B cell (primary cell): ENCODE data around the gene FCRL5. TPM values are rescaled to one million over a fixed set of nuclear protein-coding genes. Genes with fewer than 3 reads are reported as not detected.
A peak's percentile ranks its signal among the peaks of the same experiment; 100 is the strongest.

Experiments used
- ATAC-seq: fragments of 200-7000 bp; cut with Tn5 transposase; one replicate; pipeline ENCODE4 v1.10.0; 2021; ENCODE audit warnings: low read depth, mild to moderate bottlenecking, moderate number of reproducible peaks, moderate library complexity
- CTCF ChIA-PET: fragments of 350-600 bp; sonication (Branson Sonifier 250); formaldehyde crosslinking; loops from one replicate; lab custom pipeline; 2021; ENCODE audit warnings: antibody characterized with exemption, inconsistent platforms; lab: Charles Lee
- POLR2A ChIA-PET: fragments of 350-600 bp; sonication (Branson Sonifier 250); formaldehyde crosslinking; loops from one replicate; lab custom pipeline; 2021; ENCODE audit warnings: antibody characterized with exemption; lab: Charles Lee
- DNase-seq: peaks from one replicate; pipeline ENCODE4 v3.0.0; 2013
- H2AFZ ChIP-seq: 2 replicates; pipeline ENCODE4 v1.6.1; 2012; ENCODE audit warnings: mild to moderate bottlenecking, low read depth, low read length; ENCODE audit not compliant: insufficient read depth, poor library complexity, severe bottlenecking
- H3K27ac ChIP-seq, 2 donors: 1 replicate in 1 of 2; 2 replicates in 1 of 2; pipeline ENCODE4 v1.5.1; 2012 to 2013; ENCODE audit warnings: low read length in 2 of 2, mild to moderate bottlenecking in 2 of 2, moderate library complexity in 1 of 2
- H3K27me3 ChIP-seq, 4 experiments: fragments of 200-600 bp in 1 of 4; sonication (generic) in 1 of 4; replicated peaks in 1 of 4; 1 replicate in 2 of 4; 2 replicates in 2 of 4; pipeline versions ENCODE4 v1.6.1 to v1.7.0; 2013 to 2016; ENCODE audit warnings: low read length in 3 of 4, mild to moderate bottlenecking in 2 of 4, mixed read lengths in 1 of 4, moderate library complexity in 1 of 4; ENCODE audit not compliant: insufficient read depth in 4 of 4, control insufficient read depth in 3 of 4; ENCODE audit errors: control extremely low read depth in 1 of 4
- H3K36me3 ChIP-seq, 2 experiments: replicated peaks in 1 of 2; 1 replicate in 1 of 2; 2 replicates in 1 of 2; pipeline versions ENCODE4 v1.6.1 to v1.7.1; 2013; ENCODE audit warnings: low read length in 1 of 2; ENCODE audit not compliant: insufficient read depth in 2 of 2, control insufficient read depth in 1 of 2; ENCODE audit errors: control extremely low read depth in 1 of 2, extremely low read depth in 1 of 2
- H3K4me1 ChIP-seq, 2 donors: fragments of 200-600 bp in 1 of 2; sonication (generic) in 1 of 2; 1 replicate in 1 of 2; 2 replicates in 1 of 2; pipeline versions ENCODE4 v1.5.1 to v1.6.1; 2013 to 2017; ENCODE audit warnings: low read length in 2 of 2; ENCODE audit not compliant: control insufficient read depth in 2 of 2, insufficient read depth in 2 of 2
- H3K4me2 ChIP-seq: replicated peaks from 2 replicates; pipeline ENCODE3; 2012; ENCODE audit warnings: mild to moderate bottlenecking, low read depth, low read length; ENCODE audit not compliant: poor library complexity, severe bottlenecking
- H3K4me3 ChIP-seq, 5 experiments: fragments of 200-600 bp in 1 of 5; sonication (generic) in 1 of 5; 1 replicate in 3 of 5; 2 replicates in 2 of 5; pipeline versions ENCODE4 v1.5.1 to v1.7.0; 2011 to 2016; ENCODE audit warnings: low read length in 4 of 5, mild to moderate bottlenecking in 4 of 5, low read depth in 2 of 5, control low read depth in 1 of 5, moderate library complexity in 1 of 5; ENCODE audit not compliant: insufficient read depth in 1 of 5; ENCODE audit errors: control extremely low read depth in 1 of 5, extremely low read depth in 1 of 5
- H3K79me2 ChIP-seq: fragments of 200-600 bp; sonication (generic); one replicate; pipeline ENCODE4 v1.6.0; 2016; ENCODE audit warnings: low read length; ENCODE audit not compliant: control insufficient read depth, insufficient read depth
- H3K9ac ChIP-seq: fragments of 200-600 bp; sonication (generic); 2 replicates; pipeline ENCODE4 v1.6.1; 2017; ENCODE audit warnings: mild to moderate bottlenecking, low read length, moderate library complexity
- H3K9me3 ChIP-seq, 3 donors: one replicate each; pipeline versions ENCODE4 v1.6.1 to v1.7.1; 2013; ENCODE audit warnings: low read length in 2 of 3; ENCODE audit not compliant: control insufficient read depth in 2 of 3, insufficient read depth in 1 of 3; ENCODE audit errors: control extremely low read depth in 1 of 3
- H4K20me1 ChIP-seq: 2 replicates; pipeline ENCODE4 v1.6.0; 2012; ENCODE audit warnings: mild to moderate bottlenecking, low read length; ENCODE audit not compliant: insufficient read depth, control insufficient read depth, poor library complexity, severe bottlenecking
- H3K27ac Mint-ChIP-seq: one replicate; pipeline ENCODE4 v1.8.0; 2021; ENCODE audit warnings: mixed read lengths
- H3K27me3 Mint-ChIP-seq: one replicate; pipeline ENCODE4 v1.8.0; 2021; ENCODE audit warnings: mixed read lengths
- H3K4me1 Mint-ChIP-seq: one replicate; pipeline ENCODE4 v1.8.0; 2021; ENCODE audit warnings: mixed read lengths
- H3K4me3 Mint-ChIP-seq: one replicate; pipeline ENCODE4 v1.8.0; 2021; ENCODE audit warnings: mixed read lengths
- H3K9me3 Mint-ChIP-seq: one replicate; pipeline ENCODE4 v1.8.0; 2022; ENCODE audit warnings: mixed read lengths; ENCODE audit not compliant: insufficient read depth
- EZH2 ChIP-seq: IDR thresholded peaks from 2 replicates; pipeline ENCODE4 v1.6.1; 2012; ENCODE audit warnings: borderline replicate concordance, low read depth, mild to moderate bottlenecking, moderate library complexity, low read length; ENCODE audit not compliant: insufficient read depth, poor library complexity, severe bottlenecking
- WGBS: methylation state at CpG from one replicate; pipeline ENCODE4 v1.1.5; 2013; ENCODE audit warnings: missing lambda C conversion rate; ENCODE audit not compliant: insufficient coverage; 5-methylcytosine and 5-hydroxymethylcytosine counted together
- intact Hi-C: fragments of 100-400 bp; cut with micrococcal nuclease; formaldehyde crosslinking; loops from one replicate; pipeline ENCODE4 v1.10.0; 2022
- polyA plus RNA-seq: library from polyadenylated mRNA; depleted of rRNA; stranded (reverse); fragments of >200 nt; gene quantifications from 2 replicates; pipeline ENCODE4 v1.2.3, GENCODE V29; 2012
- total RNA-seq, 2 donors: library from RNA; stranded (reverse); fragments of 120-200 nt in 1 of 2; gene quantifications; 1 replicate in 1 of 2; 2 replicates in 1 of 2; pipeline versions ENCODE4 v1.2.3 to v1.2.4, GENCODE V29; 2013 to 2022
- TF ChIP-seq, protein P1 (sequence below): fragments of 200-600 bp; IDR thresholded peaks from one replicate; pipeline ENCODE4 v1.8.0; 2022; ENCODE audit warnings: antibody characterized with exemption, mild to moderate bottlenecking

The FCRL5 gene
- total and polyA plus RNA-seq, 2 donors (not counting 1 experiment from before 2014, with no cell fraction given): 34.0 to 108 TPM

DNA sequence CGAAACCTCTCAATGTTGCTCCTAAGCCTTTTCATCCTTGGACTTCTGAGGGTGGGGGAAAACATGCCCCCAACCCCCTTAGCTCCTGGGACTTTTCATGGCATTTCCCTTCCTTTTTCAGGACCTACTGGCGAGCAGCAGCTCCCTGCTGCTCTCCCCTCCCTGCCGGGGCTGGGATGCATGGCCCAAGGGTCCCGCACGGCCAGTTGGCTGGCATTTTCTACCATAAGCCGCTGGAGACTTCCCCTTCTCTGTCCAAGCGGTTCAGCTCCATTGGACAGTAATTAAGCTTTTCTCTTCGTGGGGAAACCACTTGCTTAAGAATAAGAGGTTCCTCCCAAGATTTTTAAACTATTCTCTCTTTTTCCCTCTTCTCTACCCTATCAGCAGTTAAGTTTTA lies 52.8 kb downstream of the FCRL5 start:
- Histone ChIP-seq H3K4me2 (no peak overlapping the region), H4K20me1 (no peaks in the 10 kb centered on the region), H3K36me3 (no peaks in the 10 kb centered on the region), H3K9me3 (no peaks in the 10 kb centered on the region), H2AFZ (no peak overlapping the region), H3K27ac (no peak overlapping the region), H3K27me3 (peaks cover 0 to 2% (median 0%) of the 10 kb centered on the region in 4 experiments), H3K79me2 (no peaks in the 10 kb centered on the region), H3K9ac (no peak overlapping the region), H3K4me1 (peaks cover 22 to 36% of the 10 kb centered on the region in 2 donors), H3K4me3 (no peak overlapping the region)
- Mint-ChIP-seq H3K9me3 (no peaks in the 10 kb centered on the region), H3K4me1 (peaks cover 31% of the 10 kb centered on the region), H3K4me3 (no peak overlapping the region), H3K27ac (peak overlapping the region; percentile 20), H3K27me3 (no peaks in the 10 kb centered on the region)
- POLR2A ChIA-PET: no interaction called here
- WGBS: 93% methylated on average over 5 of the region's 8 CpGs
- DNase-seq (no peak), ATAC-seq (no peak)
- no peak for TF ChIP-seq EZH2
- intact Hi-C loops: no loop called here
- CTCF ChIA-PET: interaction anchor here (0.9 to 1.3 kb wide), 4 partner anchors 12 to 275 kb away, joined by 3 to 4 read pairs (median 3); no protein-coding TSS in a partner anchor

DNA sequence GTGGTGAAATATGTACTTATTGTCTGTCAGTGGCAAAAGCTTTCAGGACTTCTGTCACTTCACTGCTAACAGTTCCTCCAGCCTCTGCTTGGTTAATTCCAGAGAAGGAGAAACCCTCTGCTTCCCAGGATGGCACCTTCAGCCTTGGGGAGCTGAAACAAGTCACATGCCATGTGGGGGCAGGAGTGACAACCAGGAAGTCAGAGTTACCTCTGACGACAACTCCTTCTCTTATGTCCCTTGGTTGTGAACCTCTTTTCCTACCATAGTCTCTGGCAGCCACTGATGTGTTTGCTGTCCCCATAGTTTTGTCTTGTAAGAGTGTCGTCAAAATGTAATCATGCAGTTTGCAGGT lies 53.6 kb downstream of the FCRL5 start:
- ChIA-PET CTCF (interaction anchor here (0.9 to 1.3 kb wide), 3 partner anchors 12 to 275 kb away, joined by 3 to 4 read pairs (median 3); no protein-coding TSS in a partner anchor), POLR2A (no interaction called here)
- no peaks in the 10 kb centered on the region for H3K27me3 Mint-ChIP-seq
- intact Hi-C loops: no loop called here
- no peak overlapping the region for H2AFZ ChIP-seq
- H3K4me1 Mint-ChIP-seq: peaks cover 31% of the 10 kb centered on the region
- H3K4me2 ChIP-seq: no peak overlapping the region
- H3K27ac Mint-ChIP-seq: peak overlapping the region; percentile 5
- H3K36me3 ChIP-seq: no peaks in the 10 kb centered on the region
- no peaks in the 10 kb centered on the region for H3K9me3 ChIP-seq
- H3K4me3 Mint-ChIP-seq: no peak overlapping the region
- ATAC-seq (no peak), DNase-seq (no peak)
- TF ChIP-seq, protein P1, sequence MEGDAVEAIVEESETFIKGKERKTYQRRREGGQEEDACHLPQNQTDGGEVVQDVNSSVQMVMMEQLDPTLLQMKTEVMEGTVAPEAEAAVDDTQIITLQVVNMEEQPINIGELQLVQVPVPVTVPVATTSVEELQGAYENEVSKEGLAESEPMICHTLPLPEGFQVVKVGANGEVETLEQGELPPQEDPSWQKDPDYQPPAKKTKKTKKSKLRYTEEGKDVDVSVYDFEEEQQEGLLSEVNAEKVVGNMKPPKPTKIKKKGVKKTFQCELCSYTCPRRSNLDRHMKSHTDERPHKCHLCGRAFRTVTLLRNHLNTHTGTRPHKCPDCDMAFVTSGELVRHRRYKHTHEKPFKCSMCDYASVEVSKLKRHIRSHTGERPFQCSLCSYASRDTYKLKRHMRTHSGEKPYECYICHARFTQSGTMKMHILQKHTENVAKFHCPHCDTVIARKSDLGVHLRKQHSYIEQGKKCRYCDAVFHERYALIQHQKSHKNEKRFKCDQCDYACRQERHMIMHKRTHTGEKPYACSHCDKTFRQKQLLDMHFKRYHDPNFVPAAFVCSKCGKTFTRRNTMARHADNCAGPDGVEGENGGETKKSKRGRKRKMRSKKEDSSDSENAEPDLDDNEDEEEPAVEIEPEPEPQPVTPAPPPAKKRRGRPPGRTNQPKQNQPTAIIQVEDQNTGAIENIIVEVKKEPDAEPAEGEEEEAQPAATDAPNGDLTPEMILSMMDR: no peak
- no peak for TF ChIP-seq EZH2
- no peak overlapping the region for H3K4me3 ChIP-seq
- H3K9me3 Mint-ChIP-seq: no peaks in the 10 kb centered on the region
- no peaks in the 10 kb centered on the region for H3K79me2 ChIP-seq
- H3K4me1 ChIP-seq: peaks cover 22 to 36% of the 10 kb centered on the region in 2 donors
- WGBS: 92% methylated on average over 2 of the region's 2 CpGs
- no peak overlapping the region for H3K27ac ChIP-seq
- H3K9ac ChIP-seq: no peak overlapping the region
- no peaks in the 10 kb centered on the region for H4K20me1 ChIP-seq
- H3K27me3 ChIP-seq: peaks cover 0 to 2% (median 0%) of the 10 kb centered on the region in 4 experiments
